ENCODE measurements around the gene TFPI. TPM values are rescaled to one million over a fixed set of nuclear protein-coding genes. Genes with fewer than 3 reads are reported as not detected.
"Not testable (repeated sequence)": the region's sequence is repeated elsewhere in the genome, so short reads cannot be mapped to it uniquely, and the experiment has no call there.

The TFPI gene
- total RNA-seq, 1 experiment from 2014 or later: 8.4 TPM

DNA sequence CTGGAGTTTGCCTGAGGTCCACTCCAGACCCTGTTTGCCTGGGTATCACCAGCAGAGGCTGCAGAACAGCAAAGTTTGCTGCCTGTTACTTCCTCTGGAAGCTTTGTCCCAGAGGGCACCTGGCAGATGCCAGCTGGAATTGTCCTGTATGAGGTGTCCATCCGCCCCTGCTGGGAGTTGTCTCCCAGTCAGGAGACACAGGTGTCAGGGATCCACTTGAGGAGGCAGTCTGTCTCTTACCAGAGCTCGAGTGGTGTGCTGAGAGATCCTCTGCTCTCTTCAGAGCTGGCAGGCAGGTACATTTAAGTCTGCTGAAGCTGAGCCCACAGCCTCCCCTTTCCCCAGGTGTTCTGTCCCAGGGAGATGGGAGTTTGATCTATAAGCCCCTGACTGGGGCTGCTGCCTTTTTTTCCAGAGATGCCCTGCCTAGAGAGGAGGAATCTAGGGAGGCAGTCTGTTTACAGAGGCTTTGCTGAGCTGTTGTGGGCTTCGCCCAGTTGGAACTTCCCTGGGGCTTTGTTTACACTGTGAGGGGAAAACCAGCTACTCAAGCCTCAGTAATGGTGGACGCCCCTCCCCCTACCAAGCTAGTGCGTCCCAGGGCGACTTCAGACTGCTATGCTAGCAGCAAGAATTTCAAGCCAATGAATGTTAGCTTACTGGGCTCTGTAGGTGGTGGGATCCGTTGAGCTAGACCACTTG lies 34.7 kb downstream of the TFPI start (continued):
- TF ChIP-seq, protein P1, sequence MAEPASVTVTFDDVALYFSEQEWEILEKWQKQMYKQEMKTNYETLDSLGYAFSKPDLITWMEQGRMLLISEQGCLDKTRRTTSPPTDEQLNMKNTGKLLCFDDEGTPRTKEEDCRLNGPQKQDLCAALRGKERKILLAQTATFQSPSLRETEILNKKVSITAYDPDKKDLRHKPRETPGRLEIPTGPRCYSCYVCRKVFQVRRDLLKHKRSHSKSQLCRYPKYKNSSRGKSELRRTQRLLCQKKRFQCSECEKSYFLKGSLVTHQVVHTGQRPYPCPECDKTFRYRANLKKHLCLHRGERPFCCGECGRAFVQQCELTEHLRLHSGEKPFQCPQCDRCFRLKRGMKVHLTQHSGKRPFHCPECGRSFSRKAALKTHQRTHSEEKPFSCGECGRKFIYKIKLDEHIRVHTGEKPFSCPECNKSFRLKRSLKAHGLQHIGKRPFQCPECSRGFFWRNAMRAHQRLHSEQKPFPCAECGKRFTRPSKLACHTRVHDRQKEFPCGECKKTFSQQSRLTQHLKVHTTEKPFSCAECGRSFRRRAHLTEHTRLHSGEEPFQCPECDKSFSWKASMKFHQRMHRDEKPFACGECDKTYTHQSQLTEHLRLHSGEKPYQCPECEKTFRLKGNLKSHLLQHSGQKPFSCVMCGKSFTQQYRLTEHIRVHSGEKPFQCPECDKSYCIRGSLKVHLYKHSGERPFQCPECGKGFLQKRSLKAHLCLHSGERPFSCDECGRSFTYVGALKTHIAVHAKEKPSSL (CRISPR knock-in tag; conservative IDR thresholded peaks at IDR 0.05): no peak
- TF ChIP-seq, protein P2, sequence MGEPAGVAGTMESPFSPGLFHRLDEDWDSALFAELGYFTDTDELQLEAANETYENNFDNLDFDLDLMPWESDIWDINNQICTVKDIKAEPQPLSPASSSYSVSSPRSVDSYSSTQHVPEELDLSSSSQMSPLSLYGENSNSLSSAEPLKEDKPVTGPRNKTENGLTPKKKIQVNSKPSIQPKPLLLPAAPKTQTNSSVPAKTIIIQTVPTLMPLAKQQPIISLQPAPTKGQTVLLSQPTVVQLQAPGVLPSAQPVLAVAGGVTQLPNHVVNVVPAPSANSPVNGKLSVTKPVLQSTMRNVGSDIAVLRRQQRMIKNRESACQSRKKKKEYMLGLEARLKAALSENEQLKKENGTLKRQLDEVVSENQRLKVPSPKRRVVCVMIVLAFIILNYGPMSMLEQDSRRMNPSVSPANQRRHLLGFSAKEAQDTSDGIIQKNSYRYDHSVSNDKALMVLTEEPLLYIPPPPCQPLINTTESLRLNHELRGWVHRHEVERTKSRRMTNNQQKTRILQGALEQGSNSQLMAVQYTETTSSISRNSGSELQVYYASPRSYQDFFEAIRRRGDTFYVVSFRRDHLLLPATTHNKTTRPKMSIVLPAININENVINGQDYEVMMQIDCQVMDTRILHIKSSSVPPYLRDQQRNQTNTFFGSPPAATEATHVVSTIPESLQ (CRISPR knock-in tag; IDR thresholded peaks at IDR 0.05): no peak
- TF ChIP-seq ETV6 (CRISPR knock-in tag; IDR thresholded peaks at IDR 0.05) (no peak), IRF2 (CRISPR knock-in tag; IDR thresholded peaks at IDR 0.05; ENCODE audit: borderline replicate concordance, low read depth) (no peak), CBFB (CRISPR knock-in tag; IDR thresholded peaks at IDR 0.05; ENCODE audit: low read depth) (no peak), JUN (CRISPR knock-in tag; IDR thresholded peaks at IDR 0.05) (no peak), FOXK1 (CRISPR knock-in tag; IDR thresholded peaks at IDR 0.05) (peak; percentile 79; the same call in 1 of the 2 replicates), JAZF1 (CRISPR knock-in tag; IDR thresholded peaks at IDR 0.05) (no peak), ELF4 (CRISPR knock-in tag; IDR thresholded peaks at IDR 0.05; ENCODE audit: low read depth) (no peak), TCF7 (CRISPR knock-in tag; IDR thresholded peaks at IDR 0.05; ENCODE audit: low read depth) (no peak), ZNF416 (CRISPR knock-in tag; IDR thresholded peaks at IDR 0.05) (no peak)
- TF ChIP-seq, protein P3, sequence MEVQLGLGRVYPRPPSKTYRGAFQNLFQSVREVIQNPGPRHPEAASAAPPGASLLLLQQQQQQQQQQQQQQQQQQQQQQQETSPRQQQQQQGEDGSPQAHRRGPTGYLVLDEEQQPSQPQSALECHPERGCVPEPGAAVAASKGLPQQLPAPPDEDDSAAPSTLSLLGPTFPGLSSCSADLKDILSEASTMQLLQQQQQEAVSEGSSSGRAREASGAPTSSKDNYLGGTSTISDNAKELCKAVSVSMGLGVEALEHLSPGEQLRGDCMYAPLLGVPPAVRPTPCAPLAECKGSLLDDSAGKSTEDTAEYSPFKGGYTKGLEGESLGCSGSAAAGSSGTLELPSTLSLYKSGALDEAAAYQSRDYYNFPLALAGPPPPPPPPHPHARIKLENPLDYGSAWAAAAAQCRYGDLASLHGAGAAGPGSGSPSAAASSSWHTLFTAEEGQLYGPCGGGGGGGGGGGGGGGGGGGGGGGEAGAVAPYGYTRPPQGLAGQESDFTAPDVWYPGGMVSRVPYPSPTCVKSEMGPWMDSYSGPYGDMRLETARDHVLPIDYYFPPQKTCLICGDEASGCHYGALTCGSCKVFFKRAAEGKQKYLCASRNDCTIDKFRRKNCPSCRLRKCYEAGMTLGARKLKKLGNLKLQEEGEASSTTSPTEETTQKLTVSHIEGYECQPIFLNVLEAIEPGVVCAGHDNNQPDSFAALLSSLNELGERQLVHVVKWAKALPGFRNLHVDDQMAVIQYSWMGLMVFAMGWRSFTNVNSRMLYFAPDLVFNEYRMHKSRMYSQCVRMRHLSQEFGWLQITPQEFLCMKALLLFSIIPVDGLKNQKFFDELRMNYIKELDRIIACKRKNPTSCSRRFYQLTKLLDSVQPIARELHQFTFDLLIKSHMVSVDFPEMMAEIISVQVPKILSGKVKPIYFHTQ (CRISPR knock-in tag; IDR thresholded peaks at IDR 0.05): no peak
- TF ChIP-seq, protein P4, sequence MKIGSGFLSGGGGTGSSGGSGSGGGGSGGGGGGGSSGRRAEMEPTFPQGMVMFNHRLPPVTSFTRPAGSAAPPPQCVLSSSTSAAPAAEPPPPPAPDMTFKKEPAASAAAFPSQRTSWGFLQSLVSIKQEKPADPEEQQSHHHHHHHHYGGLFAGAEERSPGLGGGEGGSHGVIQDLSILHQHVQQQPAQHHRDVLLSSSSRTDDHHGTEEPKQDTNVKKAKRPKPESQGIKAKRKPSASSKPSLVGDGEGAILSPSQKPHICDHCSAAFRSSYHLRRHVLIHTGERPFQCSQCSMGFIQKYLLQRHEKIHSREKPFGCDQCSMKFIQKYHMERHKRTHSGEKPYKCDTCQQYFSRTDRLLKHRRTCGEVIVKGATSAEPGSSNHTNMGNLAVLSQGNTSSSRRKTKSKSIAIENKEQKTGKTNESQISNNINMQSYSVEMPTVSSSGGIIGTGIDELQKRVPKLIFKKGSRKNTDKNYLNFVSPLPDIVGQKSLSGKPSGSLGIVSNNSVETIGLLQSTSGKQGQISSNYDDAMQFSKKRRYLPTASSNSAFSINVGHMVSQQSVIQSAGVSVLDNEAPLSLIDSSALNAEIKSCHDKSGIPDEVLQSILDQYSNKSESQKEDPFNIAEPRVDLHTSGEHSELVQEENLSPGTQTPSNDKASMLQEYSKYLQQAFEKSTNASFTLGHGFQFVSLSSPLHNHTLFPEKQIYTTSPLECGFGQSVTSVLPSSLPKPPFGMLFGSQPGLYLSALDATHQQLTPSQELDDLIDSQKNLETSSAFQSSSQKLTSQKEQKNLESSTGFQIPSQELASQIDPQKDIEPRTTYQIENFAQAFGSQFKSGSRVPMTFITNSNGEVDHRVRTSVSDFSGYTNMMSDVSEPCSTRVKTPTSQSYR (CRISPR knock-in tag; IDR thresholded peaks at IDR 0.05): peak; percentile 67; the same call in 1 of the 2 replicates
- TF ChIP-seq, protein P5, sequence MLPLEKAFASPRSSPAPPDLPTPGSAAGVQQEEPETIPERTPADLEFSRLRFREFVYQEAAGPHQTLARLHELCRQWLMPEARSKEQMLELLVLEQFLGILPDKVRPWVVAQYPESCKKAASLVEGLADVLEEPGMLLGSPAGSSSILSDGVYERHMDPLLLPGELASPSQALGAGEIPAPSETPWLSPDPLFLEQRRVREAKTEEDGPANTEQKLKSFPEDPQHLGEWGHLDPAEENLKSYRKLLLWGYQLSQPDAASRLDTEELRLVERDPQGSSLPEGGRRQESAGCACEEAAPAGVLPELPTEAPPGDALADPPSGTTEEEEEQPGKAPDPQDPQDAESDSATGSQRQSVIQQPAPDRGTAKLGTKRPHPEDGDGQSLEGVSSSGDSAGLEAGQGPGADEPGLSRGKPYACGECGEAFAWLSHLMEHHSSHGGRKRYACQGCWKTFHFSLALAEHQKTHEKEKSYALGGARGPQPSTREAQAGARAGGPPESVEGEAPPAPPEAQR (CRISPR knock-in tag; IDR thresholded peaks at IDR 0.05): no peak
- TF ChIP-seq, protein P6, sequence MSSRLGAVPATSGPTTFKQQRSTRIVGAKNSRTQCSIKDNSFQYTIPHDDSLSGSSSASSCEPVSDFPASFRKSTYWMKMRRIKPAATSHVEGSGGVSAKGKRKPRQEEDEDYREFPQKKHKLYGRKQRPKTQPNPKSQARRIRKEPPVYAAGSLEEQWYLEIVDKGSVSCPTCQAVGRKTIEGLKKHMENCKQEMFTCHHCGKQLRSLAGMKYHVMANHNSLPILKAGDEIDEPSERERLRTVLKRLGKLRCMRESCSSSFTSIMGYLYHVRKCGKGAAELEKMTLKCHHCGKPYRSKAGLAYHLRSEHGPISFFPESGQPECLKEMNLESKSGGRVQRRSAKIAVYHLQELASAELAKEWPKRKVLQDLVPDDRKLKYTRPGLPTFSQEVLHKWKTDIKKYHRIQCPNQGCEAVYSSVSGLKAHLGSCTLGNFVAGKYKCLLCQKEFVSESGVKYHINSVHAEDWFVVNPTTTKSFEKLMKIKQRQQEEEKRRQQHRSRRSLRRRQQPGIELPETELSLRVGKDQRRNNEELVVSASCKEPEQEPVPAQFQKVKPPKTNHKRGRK (CRISPR knock-in tag; IDR thresholded peaks at IDR 0.05; ENCODE audit: borderline replicate concordance): no peak
- TF ChIP-seq, protein P7, sequence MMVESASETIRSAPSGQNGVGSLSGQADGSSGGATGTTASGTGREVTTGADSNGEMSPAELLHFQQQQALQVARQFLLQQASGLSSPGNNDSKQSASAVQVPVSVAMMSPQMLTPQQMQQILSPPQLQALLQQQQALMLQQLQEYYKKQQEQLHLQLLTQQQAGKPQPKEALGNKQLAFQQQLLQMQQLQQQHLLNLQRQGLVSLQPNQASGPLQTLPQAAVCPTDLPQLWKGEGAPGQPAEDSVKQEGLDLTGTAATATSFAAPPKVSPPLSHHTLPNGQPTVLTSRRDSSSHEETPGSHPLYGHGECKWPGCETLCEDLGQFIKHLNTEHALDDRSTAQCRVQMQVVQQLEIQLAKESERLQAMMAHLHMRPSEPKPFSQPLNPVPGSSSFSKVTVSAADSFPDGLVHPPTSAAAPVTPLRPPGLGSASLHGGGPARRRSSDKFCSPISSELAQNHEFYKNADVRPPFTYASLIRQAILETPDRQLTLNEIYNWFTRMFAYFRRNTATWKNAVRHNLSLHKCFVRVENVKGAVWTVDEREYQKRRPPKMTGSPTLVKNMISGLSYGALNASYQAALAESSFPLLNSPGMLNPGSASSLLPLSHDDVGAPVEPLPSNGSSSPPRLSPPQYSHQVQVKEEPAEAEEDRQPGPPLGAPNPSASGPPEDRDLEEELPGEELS (CRISPR knock-in tag; IDR thresholded peaks at IDR 0.05): peak; percentile 76; the same call in 1 of the 2 replicates

DNA sequence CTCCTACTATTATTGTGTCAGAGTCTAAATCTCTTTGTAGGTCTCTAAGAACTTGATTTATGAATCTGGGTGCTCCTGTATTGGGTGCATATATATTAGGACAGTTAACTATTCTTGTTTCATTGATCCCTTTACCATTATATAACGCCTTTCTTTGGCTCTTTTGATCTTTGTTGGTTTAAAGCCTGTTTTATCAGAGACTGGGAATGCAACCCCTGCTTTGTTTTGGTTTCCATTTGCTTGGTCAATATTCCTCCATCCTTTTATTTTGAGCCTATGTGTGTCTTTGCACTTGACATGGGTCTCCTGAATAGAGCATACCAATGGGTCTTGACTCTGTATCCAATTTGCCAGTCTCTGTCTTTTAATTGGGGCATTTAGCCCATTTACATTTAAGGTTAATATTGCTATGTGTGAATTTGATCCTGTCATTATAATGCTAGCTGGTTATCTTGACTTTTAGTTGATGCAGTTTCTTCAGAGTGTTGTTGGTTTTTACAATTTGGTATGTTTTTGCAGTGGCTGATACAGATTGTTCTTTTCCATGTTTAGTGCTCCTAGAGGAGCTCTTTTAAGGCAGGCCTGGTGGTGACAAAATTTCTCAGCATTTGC lies 36.4 kb downstream of the TFPI start:
- H3K27me3 Mint-ChIP-seq (ENCODE audit: low read depth); POLR2A ChIA-PET; H3K27ac Mint-ChIP-seq; H3K4me3 Mint-ChIP-seq; DNase-seq (ENCODE audit: low spot score); ATAC-seq: not testable (repeated sequence)
- CTCF ChIA-PET: interaction anchor here (1.4 kb wide), 1 partner anchor 18 kb away, joined by 4 read pairs; no protein-coding TSS in a partner anchor
- peaks cover 28% of the 10 kb centered on the region for H3K4me1 Mint-ChIP-seq
- H3K9me3 Mint-ChIP-seq: peaks cover 49% of the 10 kb centered on the region
- H3K36me3 Mint-ChIP-seq: peaks cover 51% of the 10 kb centered on the region
